SJCRH30 (cell line): ENCODE results near the gene SERHL2. TPM values are rescaled to one million over a fixed set of nuclear protein-coding genes. Genes with fewer than 3 reads are reported as not detected.

Experiments
- DNase-seq, 2 experiments: peaks; one replicate each; pipeline ENCODE4 v3.0.0-alpha.2; 2015 to 2020
- H3K27ac ChIP-seq: fragments of 250-450 bp; sonication (Bioruptor Pico); 2 replicates; pipeline ENCODE4 v1.5.1; 2020; ENCODE audit warnings: mild to moderate bottlenecking, moderate library complexity
- H3K27me3 ChIP-seq: fragments of 250-450 bp; sonication (Bioruptor Pico); 2 replicates; pipeline ENCODE4 v1.5.1; 2020; ENCODE audit warnings: mild to moderate bottlenecking, moderate library complexity
- H3K36me3 ChIP-seq: fragments of 250-450 bp; sonication (Bioruptor Pico); 2 replicates; pipeline ENCODE4 v1.5.1; 2020; ENCODE audit warnings: mild to moderate bottlenecking, moderate library complexity
- H3K4me1 ChIP-seq: fragments of 250-450 bp; sonication (Bioruptor Pico); 2 replicates; pipeline ENCODE4 v1.5.1; 2020; ENCODE audit warnings: mild to moderate bottlenecking, moderate library complexity
- H3K4me3 ChIP-seq: fragments of 250-450 bp; sonication (Bioruptor Pico); 2 replicates; pipeline ENCODE4 v1.5.1; 2020; ENCODE audit warnings: mild to moderate bottlenecking, moderate library complexity
- H3K9me3 ChIP-seq: fragments of 250-450 bp; sonication (Bioruptor Pico); replicated peaks from 2 replicates; pipeline ENCODE4 v1.5.1; 2020; ENCODE audit warnings: mild to moderate bottlenecking, moderate library complexity
- total RNA-seq: library from RNA; depleted of rRNA; stranded (reverse); fragments of >200 nt; shearing (Covaris generic); gene quantifications from 2 replicates; pipeline ENCODE4 v1.2.3, GENCODE V29; 2014; rRNA removed

The SERHL2 gene
- total RNA-seq, 1 experiment from 2014 or later = 6.9 TPM

GRCh38 chr22:42617155-42617983 is 63.6 kb downstream of the SERHL2 start:
- Histone ChIP-seq H3K27me3 (no peaks in the 10 kb centered on the region), H3K36me3 (peaks cover under 1% of the 10 kb centered on the region; the same call in 1 of the 2 replicates), H3K9me3 (no peaks in the 10 kb centered on the region), H3K4me1 (peaks cover 2% of the 10 kb centered on the region; the same call in 1 of the 2 replicates), H3K4me3 (no peak overlapping the region), H3K27ac (no peak overlapping the region)
- DNase-seq = peak in 1 of 2 experiments; percentile 29

GRCh38 chr22:42619261-42620063 is 65.7 kb downstream of the SERHL2 start:
- DNase-seq = no peak
- peaks cover 3% of the 10 kb centered on the region; the same call in 1 of the 2 replicates for H3K36me3 ChIP-seq
- no peaks in the 10 kb centered on the region for H3K9me3 ChIP-seq
- H3K27ac ChIP-seq = no peak overlapping the region
- H3K4me1 ChIP-seq = no peaks in the 10 kb centered on the region
- no peak overlapping the region for H3K4me3 ChIP-seq
- H3K27me3 ChIP-seq = no peaks in the 10 kb centered on the region

GRCh38 chr22:42620084-42620483 is 66.3 kb downstream of the SERHL2 start:
- no peak for DNase-seq
- Histone ChIP-seq H3K27ac (no peak overlapping the region), H3K4me3 (no peak overlapping the region), H3K36me3 (peaks cover 3% of the 10 kb centered on the region; the same call in 1 of the 2 replicates), H3K9me3 (no peaks in the 10 kb centered on the region), H3K27me3 (no peaks in the 10 kb centered on the region), H3K4me1 (no peaks in the 10 kb centered on the region)

GRCh38 chr22:42621505-42622002 is 67.8 kb downstream of the SERHL2 start:
- no peak overlapping the region for H3K27ac ChIP-seq
- no peaks in the 10 kb centered on the region for H3K9me3 ChIP-seq
- H3K36me3 ChIP-seq = peaks cover 15% of the 10 kb centered on the region
- no peaks in the 10 kb centered on the region for H3K4me1 ChIP-seq
- H3K27me3 ChIP-seq = no peaks in the 10 kb centered on the region
- H3K4me3 ChIP-seq = no peak overlapping the region
- DNase-seq = peak; percentile 76 to 78

GRCh38 chr22:42622061-42622710 is 68.4 kb downstream of the SERHL2 start:
- H3K36me3 ChIP-seq = peaks cover 22% of the 10 kb centered on the region
- H3K27ac ChIP-seq = no peak overlapping the region
- DNase-seq = no peak
- H3K4me3 ChIP-seq = no peak overlapping the region
- no peaks in the 10 kb centered on the region for H3K27me3 ChIP-seq
- no peaks in the 10 kb centered on the region for H3K9me3 ChIP-seq
- H3K4me1 ChIP-seq = no peaks in the 10 kb centered on the region

GRCh38 chr22:42623301-42623751 is 69.6 kb downstream of the SERHL2 start:
- peaks cover 24% of the 10 kb centered on the region for H3K36me3 ChIP-seq
- H3K27ac ChIP-seq = no peak overlapping the region
- H3K9me3 ChIP-seq = no peaks in the 10 kb centered on the region
- no peak for DNase-seq
- no peak overlapping the region for H3K4me3 ChIP-seq
- H3K27me3 ChIP-seq = no peaks in the 10 kb centered on the region
- no peaks in the 10 kb centered on the region for H3K4me1 ChIP-seq

Other genes starting within 250 kb of the SERHL2 start
- 0.18 TPM in 1 of 2 replicates, not detected in the other for gene NFAM1, start 121.6 kb upstream of the SERHL2 start, total RNA-seq
- 31.7 and 34.2 TPM in 2 replicates for gene RRP7A, start 34.2 kb upstream of the SERHL2 start, total RNA-seq
- 74.8 and 75.8 TPM in 2 replicates for gene POLDIP3, start 60.9 kb downstream of the SERHL2 start, total RNA-seq
- gene ATP5MGL, start 86.6 kb downstream of the SERHL2 start, total RNA-seq = 0.51 and 1.2 TPM in 2 replicates
- 71.1 and 73.9 TPM in 2 replicates for gene CYB5R3, start 95.4 kb downstream of the SERHL2 start, total RNA-seq
- 7.1 and 9.9 TPM in 2 replicates for gene A4GALT, start 166.9 kb downstream of the SERHL2 start, total RNA-seq